Peyer's patch (tissue), 4 donors: Measurements from ENCODE around the gene AKAP7.

ENCODE experiments used
- POLR2A ChIP-seq, 2 donors: fragments of 450-650 bp; IDR thresholded peaks; one replicate each; pipeline ENCODE4 v1.5.1; 2017; ENCODE audit warnings: antibody characterized with exemption in 2 of 2, mild to moderate bottlenecking in 2 of 2, moderate library complexity in 2 of 2
- TF ChIP-seq, protein P1 (sequence below), 6 experiments: fragments of 450-650 bp in 4 of 6; fragments of 200-600 bp in 2 of 6; sonication (generic) in 1 of 6; IDR thresholded peaks; one replicate each; pipeline ENCODE4 v1.5.1; 2017 to 2019; ENCODE audit warnings: antibody characterized with exemption in 6 of 6, mild to moderate bottlenecking in 3 of 6, moderate library complexity in 1 of 6

DNA sequence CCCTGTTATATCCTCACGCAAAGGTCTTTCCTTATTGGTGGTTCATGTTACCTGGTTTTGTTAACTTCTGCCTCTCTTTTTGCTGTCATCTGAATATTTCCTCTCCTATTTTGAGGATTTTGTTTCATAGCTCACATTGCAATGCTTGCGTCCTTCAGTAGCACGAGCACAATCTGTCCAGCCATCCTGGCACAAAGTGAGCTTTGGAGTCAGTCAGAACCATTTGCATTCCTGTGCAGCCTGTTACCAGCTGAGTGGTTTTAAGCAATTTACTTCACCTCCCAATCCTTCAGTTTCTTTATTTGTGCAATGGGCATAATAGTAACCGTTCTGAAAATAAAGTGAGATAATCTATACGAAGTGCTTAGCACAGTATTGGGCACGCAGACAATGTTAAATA, 42.7 kb downstream of the AKAP7 start:
- TF ChIP-seq, protein P1, sequence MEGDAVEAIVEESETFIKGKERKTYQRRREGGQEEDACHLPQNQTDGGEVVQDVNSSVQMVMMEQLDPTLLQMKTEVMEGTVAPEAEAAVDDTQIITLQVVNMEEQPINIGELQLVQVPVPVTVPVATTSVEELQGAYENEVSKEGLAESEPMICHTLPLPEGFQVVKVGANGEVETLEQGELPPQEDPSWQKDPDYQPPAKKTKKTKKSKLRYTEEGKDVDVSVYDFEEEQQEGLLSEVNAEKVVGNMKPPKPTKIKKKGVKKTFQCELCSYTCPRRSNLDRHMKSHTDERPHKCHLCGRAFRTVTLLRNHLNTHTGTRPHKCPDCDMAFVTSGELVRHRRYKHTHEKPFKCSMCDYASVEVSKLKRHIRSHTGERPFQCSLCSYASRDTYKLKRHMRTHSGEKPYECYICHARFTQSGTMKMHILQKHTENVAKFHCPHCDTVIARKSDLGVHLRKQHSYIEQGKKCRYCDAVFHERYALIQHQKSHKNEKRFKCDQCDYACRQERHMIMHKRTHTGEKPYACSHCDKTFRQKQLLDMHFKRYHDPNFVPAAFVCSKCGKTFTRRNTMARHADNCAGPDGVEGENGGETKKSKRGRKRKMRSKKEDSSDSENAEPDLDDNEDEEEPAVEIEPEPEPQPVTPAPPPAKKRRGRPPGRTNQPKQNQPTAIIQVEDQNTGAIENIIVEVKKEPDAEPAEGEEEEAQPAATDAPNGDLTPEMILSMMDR (IDR thresholded peaks at IDR 0.05), result no peak
- TF ChIP-seq POLR2A (IDR thresholded peaks at IDR 0.05), result no peak
